NB4 (cell line): ENCODE results near the gene MMP25.

ENCODE experiments used
- CTCF ChIP-seq: IDR thresholded peaks from one replicate; pipeline ENCODE4 v1.5.1; 2012; ENCODE audit warnings: low read depth, low read length
- POLR2A ChIP-seq: IDR thresholded peaks from 2 replicates; pipeline ENCODE4 v1.6.1; 2011; ENCODE audit warnings: mild to moderate bottlenecking; ENCODE audit not compliant: insufficient read length; ENCODE audit errors: extremely low read depth

GRCh38 chr16:3098459-3099394, 52.4 kb downstream of the MMP25 start, which contains the start of gene ZSCAN10:
- TF ChIP-seq CTCF (no peak), POLR2A (no peak)
